Lower leg skin (tissue), 3 donors: ENCODE data around the gene ZNF273.

Experiments
- POLR2A ChIP-seq, 2 donors: fragments of 450-650 bp; IDR thresholded peaks; one replicate each; pipeline ENCODE4 v1.6.1; 2016 to 2017; ENCODE audit warnings: antibody characterized with exemption in 2 of 2, mild to moderate bottlenecking in 1 of 2, moderate library complexity in 1 of 2
- TF ChIP-seq, protein P1 (sequence below), 3 donors: fragments of 450-650 bp; IDR thresholded peaks; one replicate each; pipeline ENCODE4 v1.5.1; 2016; ENCODE audit warnings: antibody characterized with exemption in 3 of 3, mild to moderate bottlenecking in 3 of 3, moderate library complexity in 2 of 3

DNA sequence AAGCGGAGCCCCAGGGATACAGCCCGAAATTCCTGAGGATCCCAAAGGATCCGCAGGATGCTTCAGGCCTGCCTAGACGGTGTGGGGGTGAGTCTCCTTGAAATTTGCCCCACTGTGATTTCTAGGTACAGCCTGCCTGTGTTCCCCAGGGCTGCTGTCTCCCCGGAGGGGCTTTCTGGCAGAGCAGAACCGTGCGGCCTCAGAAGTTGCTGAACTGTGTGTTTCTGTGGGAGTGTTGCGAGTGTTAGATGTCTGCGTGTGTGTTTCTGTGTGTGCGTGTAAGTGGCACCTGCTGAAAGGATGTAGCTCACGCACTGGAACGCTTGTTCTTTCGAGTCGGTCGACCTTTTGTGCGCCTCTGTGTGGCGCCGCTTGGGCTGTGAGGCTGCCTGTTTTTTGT, 27.8 kb upstream of the ZNF273 start:
- no peak for TF ChIP-seq POLR2A (IDR thresholded peaks at IDR 0.05)
- TF ChIP-seq, protein P1, sequence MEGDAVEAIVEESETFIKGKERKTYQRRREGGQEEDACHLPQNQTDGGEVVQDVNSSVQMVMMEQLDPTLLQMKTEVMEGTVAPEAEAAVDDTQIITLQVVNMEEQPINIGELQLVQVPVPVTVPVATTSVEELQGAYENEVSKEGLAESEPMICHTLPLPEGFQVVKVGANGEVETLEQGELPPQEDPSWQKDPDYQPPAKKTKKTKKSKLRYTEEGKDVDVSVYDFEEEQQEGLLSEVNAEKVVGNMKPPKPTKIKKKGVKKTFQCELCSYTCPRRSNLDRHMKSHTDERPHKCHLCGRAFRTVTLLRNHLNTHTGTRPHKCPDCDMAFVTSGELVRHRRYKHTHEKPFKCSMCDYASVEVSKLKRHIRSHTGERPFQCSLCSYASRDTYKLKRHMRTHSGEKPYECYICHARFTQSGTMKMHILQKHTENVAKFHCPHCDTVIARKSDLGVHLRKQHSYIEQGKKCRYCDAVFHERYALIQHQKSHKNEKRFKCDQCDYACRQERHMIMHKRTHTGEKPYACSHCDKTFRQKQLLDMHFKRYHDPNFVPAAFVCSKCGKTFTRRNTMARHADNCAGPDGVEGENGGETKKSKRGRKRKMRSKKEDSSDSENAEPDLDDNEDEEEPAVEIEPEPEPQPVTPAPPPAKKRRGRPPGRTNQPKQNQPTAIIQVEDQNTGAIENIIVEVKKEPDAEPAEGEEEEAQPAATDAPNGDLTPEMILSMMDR (IDR thresholded peaks at IDR 0.05) = no peak
